SK-N-SH treated with all-trans-retinoic acid at 6 μM for 48 hours (cell line): ENCODE measurements around the gene C6orf136.
A peak's percentile ranks its signal among the peaks of the same experiment; 100 is the strongest.

ENCODE experiments used
- ATAC-seq: fragments of 200-7000 bp; cut with Tn5 transposase; 3 replicates; pipeline ENCODE4 v1.9.1; 2020; ENCODE audit warnings: mild to moderate bottlenecking, moderate library complexity
- ARNTL ChIP-seq: fragments of 450-650 bp; formaldehyde crosslinking; IDR thresholded peaks from 2 replicates; pipeline ENCODE4 v1.5.0; 2020; ENCODE audit warnings: low read depth, mild to moderate bottlenecking, moderate library complexity, borderline replicate concordance
- BACH2 ChIP-seq: fragments of 250-450 bp; sonication (Bioruptor Pico); IDR thresholded peaks from 2 replicates; pipeline ENCODE4 v1.9.0; 2021; ENCODE audit warnings: mild to moderate bottlenecking, borderline replicate concordance
- CSDC2 ChIP-seq: fragments of 250-450 bp; sonication (Bioruptor Pico); IDR thresholded peaks from 2 replicates; pipeline ENCODE4 v1.5.0; 2020; ENCODE audit warnings: mild to moderate bottlenecking, moderate library complexity
- ESRRG ChIP-seq: fragments of 250-450 bp; sonication (Bioruptor Pico); IDR thresholded peaks from 2 replicates; pipeline ENCODE4 v1.6.1; 2021; ENCODE audit warnings: mild to moderate bottlenecking
- GLIS3 ChIP-seq: fragments of 250-450 bp; sonication (Bioruptor Pico); IDR thresholded peaks from 2 replicates; pipeline ENCODE4 v1.5.0; 2020; ENCODE audit warnings: mild to moderate bottlenecking, moderate library complexity
- ISL1 ChIP-seq: fragments of 250-450 bp; sonication (Bioruptor Pico); IDR thresholded peaks from 2 replicates; pipeline ENCODE4 v2.1.2; 2022; ENCODE audit warnings: mild to moderate bottlenecking, moderate library complexity
- OSR1 ChIP-seq: fragments of 250-450 bp; sonication (Bioruptor Pico); IDR thresholded peaks from 2 replicates; pipeline ENCODE4 v1.8.0; 2022; ENCODE audit warnings: moderate library complexity, mild to moderate bottlenecking, inconsistent platforms
- PPARA ChIP-seq: fragments of 250-450 bp; sonication (Bioruptor Pico); IDR thresholded peaks from 2 replicates; pipeline ENCODE4 v1.5.0; 2020; ENCODE audit warnings: mild to moderate bottlenecking, borderline replicate concordance
- RARB ChIP-seq: fragments of 250-450 bp; sonication (Bioruptor Pico); IDR thresholded peaks from 2 replicates; pipeline ENCODE4 v1.8.0; 2021; ENCODE audit warnings: mild to moderate bottlenecking, moderate library complexity
- SNAI2 ChIP-seq: fragments of 250-450 bp; sonication (Bioruptor Pico); IDR thresholded peaks from 2 replicates; pipeline ENCODE4 v1.5.0; 2020; ENCODE audit warnings: mild to moderate bottlenecking, moderate library complexity
- TCF4 ChIP-seq: fragments of 250-450 bp; sonication (Bioruptor Pico); IDR thresholded peaks from 2 replicates; pipeline ENCODE4 v1.8.0; 2021; ENCODE audit warnings: mild to moderate bottlenecking, moderate library complexity, borderline replicate concordance
- TOX ChIP-seq: fragments of 250-450 bp; sonication (Bioruptor Pico); IDR thresholded peaks from 2 replicates; pipeline ENCODE4 v1.8.0; 2021; ENCODE audit warnings: mild to moderate bottlenecking, moderate library complexity, borderline replicate concordance
- ZC3H10 ChIP-seq: fragments of 250-450 bp; sonication (Bioruptor Pico); IDR thresholded peaks from 2 replicates; pipeline ENCODE4 v1.5.1; 2021; ENCODE audit warnings: mild to moderate bottlenecking, moderate library complexity
- ZFP3 ChIP-seq: fragments of 250-450 bp; sonication (Bioruptor Pico); IDR thresholded peaks from 2 replicates; pipeline ENCODE4 v1.5.0; 2020; ENCODE audit warnings: mild to moderate bottlenecking, moderate library complexity
- ZFP30 ChIP-seq: fragments of 450-650 bp; formaldehyde crosslinking; IDR thresholded peaks from 2 replicates; pipeline ENCODE4 v1.5.0; 2022; ENCODE audit warnings: mild to moderate bottlenecking, moderate library complexity
- ZNF565 ChIP-seq: fragments of 450-650 bp; formaldehyde crosslinking; conservative IDR thresholded peaks from 2 replicates; pipeline ENCODE4 v1.5.0; 2020; ENCODE audit warnings: low read depth, mild to moderate bottlenecking, moderate library complexity
- ZNF70 ChIP-seq: fragments of 450-650 bp; formaldehyde crosslinking; IDR thresholded peaks from 2 replicates; pipeline ENCODE4 v1.5.0; 2020; ENCODE audit warnings: mild to moderate bottlenecking, moderate library complexity
- TF ChIP-seq, protein P1 (sequence below): fragments of 250-450 bp; sonication (Bioruptor Pico); IDR thresholded peaks from 2 replicates; pipeline ENCODE4 v1.5.0; 2020; ENCODE audit warnings: mild to moderate bottlenecking, moderate library complexity
- TF ChIP-seq, protein P2 (sequence below): fragments of 250-450 bp; sonication (Bioruptor Pico); IDR thresholded peaks from 2 replicates; pipeline ENCODE4 v1.5.1; 2021; ENCODE audit warnings: mild to moderate bottlenecking, moderate library complexity
- TF ChIP-seq, protein P3 (sequence below): fragments of 250-450 bp; sonication (Bioruptor Pico); IDR thresholded peaks from 2 replicates; pipeline ENCODE4 v1.8.0; 2021; ENCODE audit warnings: low read depth, mild to moderate bottlenecking, moderate library complexity, borderline replicate concordance
- TF ChIP-seq, protein P4 (sequence below): fragments of 250-450 bp; sonication (Bioruptor Pico); IDR thresholded peaks from 2 replicates; pipeline ENCODE4 v1.8.0; 2020; ENCODE audit warnings: mild to moderate bottlenecking, moderate library complexity, borderline replicate concordance

Gene C6orf136

GRCh38 chr6:30640481-30640880, 6.5 kb upstream of the C6orf136 start:
- TF ChIP-seq ZNF70 (CRISPR knock-in tag) (no peak), BACH2 (CRISPR knock-in tag) (no peak), PPARA (CRISPR knock-in tag) (no peak), SNAI2 (CRISPR knock-in tag) (no peak), RARB (no peak), ARNTL (no peak), GLIS3 (CRISPR knock-in tag) (no peak), OSR1 (CRISPR knock-in tag) (no peak), ZC3H10 (no peak), TCF4 (CRISPR knock-in tag) (no peak), TOX (CRISPR knock-in tag) (no peak), ZNF565 (CRISPR knock-in tag) (no peak), ZFP3 (CRISPR knock-in tag) (no peak), CSDC2 (CRISPR knock-in tag) (no peak)
- TF ChIP-seq, protein P1, sequence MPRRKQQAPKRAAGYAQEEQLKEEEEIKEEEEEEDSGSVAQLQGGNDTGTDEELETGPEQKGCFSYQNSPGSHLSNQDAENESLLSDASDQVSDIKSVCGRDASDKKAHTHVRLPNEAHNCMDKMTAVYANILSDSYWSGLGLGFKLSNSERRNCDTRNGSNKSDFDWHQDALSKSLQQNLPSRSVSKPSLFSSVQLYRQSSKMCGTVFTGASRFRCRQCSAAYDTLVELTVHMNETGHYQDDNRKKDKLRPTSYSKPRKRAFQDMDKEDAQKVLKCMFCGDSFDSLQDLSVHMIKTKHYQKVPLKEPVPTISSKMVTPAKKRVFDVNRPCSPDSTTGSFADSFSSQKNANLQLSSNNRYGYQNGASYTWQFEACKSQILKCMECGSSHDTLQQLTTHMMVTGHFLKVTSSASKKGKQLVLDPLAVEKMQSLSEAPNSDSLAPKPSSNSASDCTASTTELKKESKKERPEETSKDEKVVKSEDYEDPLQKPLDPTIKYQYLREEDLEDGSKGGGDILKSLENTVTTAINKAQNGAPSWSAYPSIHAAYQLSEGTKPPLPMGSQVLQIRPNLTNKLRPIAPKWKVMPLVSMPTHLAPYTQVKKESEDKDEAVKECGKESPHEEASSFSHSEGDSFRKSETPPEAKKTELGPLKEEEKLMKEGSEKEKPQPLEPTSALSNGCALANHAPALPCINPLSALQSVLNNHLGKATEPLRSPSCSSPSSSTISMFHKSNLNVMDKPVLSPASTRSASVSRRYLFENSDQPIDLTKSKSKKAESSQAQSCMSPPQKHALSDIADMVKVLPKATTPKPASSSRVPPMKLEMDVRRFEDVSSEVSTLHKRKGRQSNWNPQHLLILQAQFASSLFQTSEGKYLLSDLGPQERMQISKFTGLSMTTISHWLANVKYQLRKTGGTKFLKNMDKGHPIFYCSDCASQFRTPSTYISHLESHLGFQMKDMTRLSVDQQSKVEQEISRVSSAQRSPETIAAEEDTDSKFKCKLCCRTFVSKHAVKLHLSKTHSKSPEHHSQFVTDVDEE (CRISPR knock-in tag), result no peak
- TF ChIP-seq, protein P2, sequence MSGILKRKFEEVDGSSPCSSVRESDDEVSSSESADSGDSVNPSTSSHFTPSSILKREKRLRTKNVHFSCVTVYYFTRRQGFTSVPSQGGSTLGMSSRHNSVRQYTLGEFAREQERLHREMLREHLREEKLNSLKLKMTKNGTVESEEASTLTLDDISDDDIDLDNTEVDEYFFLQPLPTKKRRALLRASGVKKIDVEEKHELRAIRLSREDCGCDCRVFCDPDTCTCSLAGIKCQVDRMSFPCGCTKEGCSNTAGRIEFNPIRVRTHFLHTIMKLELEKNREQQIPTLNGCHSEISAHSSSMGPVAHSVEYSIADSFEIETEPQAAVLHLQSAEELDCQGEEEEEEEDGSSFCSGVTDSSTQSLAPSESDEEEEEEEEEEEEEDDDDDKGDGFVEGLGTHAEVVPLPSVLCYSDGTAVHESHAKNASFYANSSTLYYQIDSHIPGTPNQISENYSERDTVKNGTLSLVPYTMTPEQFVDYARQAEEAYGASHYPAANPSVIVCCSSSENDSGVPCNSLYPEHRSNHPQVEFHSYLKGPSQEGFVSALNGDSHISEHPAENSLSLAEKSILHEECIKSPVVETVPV, result no peak
- TF ChIP-seq, protein P3, sequence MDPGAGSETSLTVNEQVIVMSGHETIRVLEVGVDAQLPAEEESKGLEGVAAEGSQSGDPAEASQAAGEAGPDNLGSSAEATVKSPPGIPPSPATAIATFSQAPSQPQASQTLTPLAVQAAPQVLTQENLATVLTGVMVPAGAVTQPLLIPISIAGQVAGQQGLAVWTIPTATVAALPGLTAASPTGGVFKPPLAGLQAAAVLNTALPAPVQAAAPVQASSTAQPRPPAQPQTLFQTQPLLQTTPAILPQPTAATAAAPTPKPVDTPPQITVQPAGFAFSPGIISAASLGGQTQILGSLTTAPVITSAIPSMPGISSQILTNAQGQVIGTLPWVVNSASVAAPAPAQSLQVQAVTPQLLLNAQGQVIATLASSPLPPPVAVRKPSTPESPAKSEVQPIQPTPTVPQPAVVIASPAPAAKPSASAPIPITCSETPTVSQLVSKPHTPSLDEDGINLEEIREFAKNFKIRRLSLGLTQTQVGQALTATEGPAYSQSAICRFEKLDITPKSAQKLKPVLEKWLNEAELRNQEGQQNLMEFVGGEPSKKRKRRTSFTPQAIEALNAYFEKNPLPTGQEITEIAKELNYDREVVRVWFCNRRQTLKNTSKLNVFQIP (CRISPR knock-in tag), result no peak
- TF ChIP-seq, protein P4, sequence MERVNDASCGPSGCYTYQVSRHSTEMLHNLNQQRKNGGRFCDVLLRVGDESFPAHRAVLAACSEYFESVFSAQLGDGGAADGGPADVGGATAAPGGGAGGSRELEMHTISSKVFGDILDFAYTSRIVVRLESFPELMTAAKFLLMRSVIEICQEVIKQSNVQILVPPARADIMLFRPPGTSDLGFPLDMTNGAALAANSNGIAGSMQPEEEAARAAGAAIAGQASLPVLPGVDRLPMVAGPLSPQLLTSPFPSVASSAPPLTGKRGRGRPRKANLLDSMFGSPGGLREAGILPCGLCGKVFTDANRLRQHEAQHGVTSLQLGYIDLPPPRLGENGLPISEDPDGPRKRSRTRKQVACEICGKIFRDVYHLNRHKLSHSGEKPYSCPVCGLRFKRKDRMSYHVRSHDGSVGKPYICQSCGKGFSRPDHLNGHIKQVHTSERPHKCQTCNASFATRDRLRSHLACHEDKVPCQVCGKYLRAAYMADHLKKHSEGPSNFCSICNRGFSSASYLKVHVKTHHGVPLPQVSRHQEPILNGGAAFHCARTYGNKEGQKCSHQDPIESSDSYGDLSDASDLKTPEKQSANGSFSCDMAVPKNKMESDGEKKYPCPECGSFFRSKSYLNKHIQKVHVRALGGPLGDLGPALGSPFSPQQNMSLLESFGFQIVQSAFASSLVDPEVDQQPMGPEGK (CRISPR knock-in tag), result no peak
- TF ChIP-seq, all 23 proteins: peak for 0
- peak; percentile 28; the same call in 1 of the 3 replicates for ATAC-seq

- TF ChIP-seq ISL1 (CRISPR knock-in tag) (no peak), ESRRG (CRISPR knock-in tag) (no peak), BACH2 (CRISPR knock-in tag) (no peak), TCF4 (CRISPR knock-in tag) (no peak), ZNF70 (CRISPR knock-in tag) (no peak), GLIS3 (CRISPR knock-in tag) (no peak), ZFP30 (CRISPR knock-in tag) (no peak)
- TF ChIP-seq, protein P4 (CRISPR knock-in tag), result no peak
- TF ChIP-seq, protein P3 (CRISPR knock-in tag), result no peak
- TF ChIP-seq, protein P1 (CRISPR knock-in tag), result no peak
- no peak for ATAC-seq
Observed at GRCh38 chr6:30641048-30641447, 5.9 kb upstream of the C6orf136 start.
